NCI-H526 (cell line): ENCODE data around the gene ANKRD65.
"Not testable (repeated sequence)": the region's sequence is repeated elsewhere in the genome, so short reads cannot be mapped to it uniquely, and the experiment has no call there.

Source experiments
- DNase-seq, 2 experiments: peaks; one replicate each; lab custom pipeline; 2025; lab: John Stamatoyannopoulos, UW

Gene ANKRD65

GRCh38 chr1:1393428-1393827, 27.6 kb downstream of the ANKRD65 start:
- no peak for DNase-seq

DNA sequence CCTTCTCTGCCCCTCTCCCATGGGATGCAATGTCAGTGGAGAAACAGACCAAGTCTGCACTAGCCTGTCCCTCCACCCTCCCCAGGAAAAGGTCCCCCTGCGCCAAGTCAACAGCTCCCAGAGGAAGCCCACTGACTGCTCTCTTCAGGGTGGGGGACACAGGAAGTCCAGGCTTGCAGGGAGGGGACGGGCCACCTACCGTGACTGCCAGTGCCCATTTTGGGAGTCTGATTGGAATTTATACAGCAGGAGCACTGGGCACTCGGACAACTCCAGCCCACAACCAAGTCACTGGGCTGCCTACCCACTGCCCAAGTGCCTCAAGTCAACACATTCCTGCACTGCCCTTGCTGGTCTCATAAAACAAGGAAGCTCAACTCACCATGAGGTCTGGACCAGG, 28.1 kb downstream of the ANKRD65 start:
- no peak for DNase-seq

DNA sequence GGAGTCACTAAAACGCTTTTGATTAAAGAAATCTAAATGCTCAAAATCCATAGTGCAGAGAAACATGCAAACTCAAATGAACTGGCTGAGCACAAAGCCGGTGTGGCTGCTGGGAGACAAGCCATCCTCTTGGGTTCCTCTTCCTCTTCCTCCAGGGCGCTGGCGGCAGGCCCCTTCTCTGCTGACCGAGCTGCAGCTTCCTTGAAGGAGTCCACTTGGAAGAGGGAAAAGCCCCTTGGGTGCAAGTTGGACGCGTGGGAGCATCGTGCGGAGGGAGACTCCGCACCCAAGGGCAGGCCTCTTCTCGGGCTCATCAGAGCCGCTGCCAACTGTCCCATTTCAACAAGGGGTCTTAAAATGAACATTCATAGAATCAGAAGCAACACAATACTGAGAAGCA, 29.9 kb downstream of the ANKRD65 start:
- DNase-seq, result no peak

- DNase-seq, result no peak
These were observed 30.4 kb downstream of the ANKRD65 start for GRCh38 chr1:1390675-1391074.

DNA sequence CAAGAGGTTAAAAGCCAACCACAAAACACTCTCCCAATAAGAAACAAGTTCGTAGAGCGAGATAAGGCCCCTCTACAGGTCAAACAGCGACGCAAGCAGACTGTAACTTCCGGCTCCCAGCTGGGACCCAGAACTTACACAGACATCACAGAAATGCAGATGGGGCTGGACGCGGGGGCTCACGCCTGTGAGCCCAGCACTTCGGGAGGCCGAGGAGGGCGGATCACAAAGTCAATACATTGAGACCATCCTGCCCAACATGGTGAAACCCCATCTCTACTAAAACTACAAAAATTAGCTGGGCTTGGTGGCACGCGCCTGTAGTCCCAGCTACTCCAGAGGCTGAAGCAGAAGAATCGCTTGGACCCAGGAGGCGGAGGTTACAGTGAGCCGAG, 33.0 kb downstream of the ANKRD65 start:
- DNase-seq, result no peak

DNA sequence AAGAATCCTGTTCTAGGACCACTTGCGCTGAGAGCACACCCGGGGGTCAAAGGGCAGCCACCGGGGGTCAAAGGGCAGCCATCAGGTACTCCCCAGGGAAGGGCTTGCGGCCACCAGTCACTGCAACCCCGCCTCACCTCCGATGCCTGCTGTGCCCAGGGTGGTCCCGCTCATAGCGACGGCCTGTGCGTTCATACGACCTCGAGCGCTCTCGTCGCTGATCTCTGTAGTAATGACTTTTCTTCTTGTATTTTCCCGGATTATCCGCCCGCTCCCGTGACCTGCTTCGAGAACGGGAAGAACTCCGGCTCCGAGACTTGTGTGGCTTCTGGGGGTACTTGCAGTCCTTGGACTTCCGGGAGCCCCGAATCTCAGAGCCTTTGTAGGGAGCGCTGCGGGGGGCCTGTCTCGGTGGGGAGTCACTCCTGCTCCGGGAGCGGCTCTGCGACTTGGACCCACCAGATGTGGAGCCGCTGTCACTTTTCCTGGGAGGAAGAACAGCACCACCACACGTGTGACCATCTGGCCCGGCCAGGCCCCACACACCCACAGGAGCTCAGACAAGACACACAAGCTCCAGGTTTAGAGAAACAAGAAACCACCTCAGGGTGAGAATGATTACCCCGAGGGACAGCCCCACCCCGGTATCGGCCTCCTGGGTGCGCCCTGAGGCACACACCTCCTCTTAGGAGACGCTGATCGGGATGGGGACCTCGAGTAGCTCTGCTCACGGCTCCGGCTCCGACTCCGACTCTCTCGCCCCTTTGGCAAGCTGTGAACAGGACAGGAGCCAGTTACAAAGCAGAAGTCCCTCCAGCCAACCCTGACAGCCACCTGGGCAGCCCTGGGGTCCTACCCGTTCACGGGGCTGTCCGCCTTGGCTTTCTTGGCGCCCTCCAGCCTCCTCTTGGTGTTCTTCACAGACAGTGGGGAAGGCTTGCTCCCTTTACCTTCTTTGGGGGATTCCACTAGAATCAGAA, 33.7 kb downstream of the ANKRD65 start:
- no peak for DNase-seq

GRCh38 chr1:1385931-1386330, 35.1 kb downstream of the ANKRD65 start:
- no peak for DNase-seq

DNA sequence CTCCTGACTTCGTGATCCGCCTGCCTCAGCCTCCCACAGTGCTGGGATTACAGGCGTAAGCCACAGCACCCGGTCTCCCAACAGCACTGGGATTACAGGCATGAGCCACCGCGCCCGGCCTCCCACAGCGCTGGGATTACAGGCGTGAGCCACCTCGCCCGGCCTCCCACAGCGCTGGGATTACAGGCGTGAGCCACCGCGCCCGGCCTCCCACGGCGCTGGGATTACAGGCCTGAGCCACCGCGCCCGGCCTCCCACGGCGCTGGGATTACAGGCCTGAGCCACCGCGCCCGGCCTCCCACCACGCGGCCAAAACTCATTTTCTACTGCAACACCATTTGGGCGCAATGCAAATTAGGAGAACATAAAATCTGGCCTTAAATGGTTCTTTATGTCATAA, 35.7 kb downstream of the ANKRD65 start:
- DNase-seq, result not testable (repeated sequence)

GRCh38 chr1:1381294-1381693, 39.8 kb downstream of the ANKRD65 start:
- no peak for DNase-seq

GRCh38 chr1:1380860-1381259, 40.2 kb downstream of the ANKRD65 start:
- no peak for DNase-seq

DNA sequence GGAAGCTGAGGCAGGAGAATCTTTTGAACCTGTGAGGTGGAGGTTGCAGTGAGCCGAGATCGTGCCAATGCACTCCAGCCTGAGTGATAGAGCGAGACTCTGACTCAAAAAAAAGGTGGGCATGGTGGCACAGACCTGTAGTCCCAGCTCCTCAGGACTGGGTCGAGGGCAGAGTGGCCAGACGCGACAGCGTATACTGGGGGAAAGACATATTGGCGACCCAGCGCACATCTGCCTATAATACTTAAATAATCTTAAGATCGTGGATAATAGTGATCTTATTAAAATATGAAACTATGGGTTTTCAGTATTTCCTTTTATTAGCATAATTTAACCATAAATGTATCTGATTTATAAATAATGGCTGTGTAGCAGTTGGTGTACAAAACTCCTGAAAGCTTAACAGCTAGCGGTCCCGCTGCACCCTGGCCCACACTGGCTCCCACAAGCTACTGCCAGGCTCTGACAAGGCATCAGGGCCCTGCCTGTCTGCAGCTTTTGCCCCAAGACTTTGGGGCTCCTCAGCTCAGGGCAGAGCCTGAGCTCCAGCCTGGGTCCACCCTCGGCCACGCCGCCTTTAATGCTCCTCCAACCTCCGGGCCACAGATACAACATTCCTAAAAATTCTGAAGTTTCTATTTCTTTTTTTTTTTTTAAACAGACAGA, 43.4 kb downstream of the ANKRD65 start:
- DNase-seq, result no peak

DNA sequence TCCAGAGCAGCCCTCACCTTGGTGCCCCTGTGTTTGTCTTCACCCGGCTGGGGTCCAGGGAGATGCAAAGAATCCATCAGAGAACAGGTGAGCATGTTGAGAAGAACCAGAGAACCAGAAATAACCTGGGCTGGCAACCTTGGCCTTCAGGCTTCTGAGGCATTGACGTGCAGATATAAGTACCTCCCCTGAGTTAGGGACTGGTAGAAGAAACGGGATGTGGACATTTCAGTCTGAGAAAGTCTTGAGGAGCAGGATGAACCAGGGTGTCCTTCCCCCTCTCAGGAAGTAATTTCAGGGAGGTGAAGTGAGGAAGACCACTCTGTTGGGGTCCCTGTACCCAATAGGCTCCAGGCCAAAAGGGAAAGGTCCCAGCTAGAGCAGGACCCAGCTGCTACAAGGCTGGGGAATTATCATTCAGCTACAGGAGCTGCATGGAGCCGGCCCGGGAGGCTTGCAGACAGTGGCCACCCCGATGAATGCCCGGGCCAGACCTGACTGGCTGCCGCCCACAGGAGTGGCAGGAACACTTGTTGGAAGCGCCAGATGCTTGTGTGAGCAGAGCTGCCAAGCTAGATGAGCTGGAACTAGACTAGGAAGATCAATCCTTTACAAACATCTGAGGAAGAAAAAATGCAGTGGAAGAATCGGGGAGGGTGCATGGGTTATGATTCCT, 44.4 kb downstream of the ANKRD65 start:
- DNase-seq, result no peak

- DNase-seq, result peak; percentile 99 to 100
These were observed 46.0 kb downstream of the ANKRD65 start, which contains the start of gene AURKAIP1 for GRCh38 chr1:1374929-1375662. AURKAIP1 (minus strand) TSS chr1:1375207; CDS start chr1:1374756, 451 bp downstream.

DNA sequence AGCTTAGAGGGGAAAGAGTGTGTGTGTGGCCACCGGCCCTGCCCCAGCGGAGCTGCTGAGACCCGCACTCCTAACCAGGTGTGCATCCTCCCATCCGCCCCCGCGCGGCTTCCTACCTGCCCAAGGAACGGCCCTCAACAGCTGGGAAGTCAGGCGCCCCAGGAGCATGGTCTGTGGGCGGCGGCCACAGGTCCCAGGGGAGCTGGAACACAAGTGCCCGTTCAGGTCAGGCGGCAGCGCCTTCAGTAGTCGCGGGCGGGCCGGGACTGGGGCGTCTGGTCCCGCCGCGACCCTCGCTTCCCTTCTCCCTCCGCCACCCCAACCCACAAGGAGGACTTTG, 46.5 kb downstream of the ANKRD65 start:
- peak in 1 of 2 experiments; percentile 45 for DNase-seq

- DNase-seq, result no peak
These were observed 47.1 kb downstream of the ANKRD65 start for GRCh38 chr1:1373815-1374588.

GRCh38 chr1:1373051-1373814, 47.8 kb downstream of the ANKRD65 start:
- DNase-seq, result no peak

- DNase-seq, result peak in 1 of 2 experiments; percentile 62
These were observed 49.0 kb downstream of the ANKRD65 start for GRCh38 chr1:1371746-1372711.

GRCh38 chr1:1371364-1371745, 49.7 kb downstream of the ANKRD65 start:
- DNase-seq, result no peak

DNA sequence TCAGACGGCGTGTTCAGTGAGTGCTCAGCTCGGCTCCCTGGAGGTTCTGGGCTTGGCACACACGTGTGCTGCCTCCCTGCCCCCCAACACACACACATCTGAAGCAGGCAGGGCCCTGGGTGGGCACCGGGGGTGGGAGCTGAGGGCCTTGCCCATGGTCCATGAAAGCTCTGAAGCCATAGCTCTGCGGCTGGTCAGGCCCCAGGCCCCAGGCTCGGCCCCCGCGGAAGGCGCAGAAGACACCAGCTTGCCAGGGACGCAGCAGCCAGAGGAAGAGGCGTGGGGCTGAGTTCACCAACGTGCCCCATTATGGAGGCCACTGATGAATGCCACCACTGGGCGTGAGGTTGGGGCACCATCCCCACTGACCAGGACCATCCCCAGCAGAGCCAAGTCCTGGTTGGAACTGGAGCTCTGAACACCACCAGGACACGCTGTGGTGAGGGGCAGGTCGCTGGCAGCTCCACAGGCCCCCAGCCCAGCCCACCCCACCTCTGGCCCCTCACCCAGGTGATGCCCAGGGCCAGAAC, 50.2 kb downstream of the ANKRD65 start:
- no peak for DNase-seq
